Superior temporal gyrus (tissue), 1 donor: ENCODE measurements around the gene COL5A1.

ENCODE experiments used
- DNase-seq: peaks from one replicate; pipeline ENCODE4 v3.0.0-alpha.2; 2016; ENCODE audit errors: extremely low spot score

Gene COL5A1

DNA sequence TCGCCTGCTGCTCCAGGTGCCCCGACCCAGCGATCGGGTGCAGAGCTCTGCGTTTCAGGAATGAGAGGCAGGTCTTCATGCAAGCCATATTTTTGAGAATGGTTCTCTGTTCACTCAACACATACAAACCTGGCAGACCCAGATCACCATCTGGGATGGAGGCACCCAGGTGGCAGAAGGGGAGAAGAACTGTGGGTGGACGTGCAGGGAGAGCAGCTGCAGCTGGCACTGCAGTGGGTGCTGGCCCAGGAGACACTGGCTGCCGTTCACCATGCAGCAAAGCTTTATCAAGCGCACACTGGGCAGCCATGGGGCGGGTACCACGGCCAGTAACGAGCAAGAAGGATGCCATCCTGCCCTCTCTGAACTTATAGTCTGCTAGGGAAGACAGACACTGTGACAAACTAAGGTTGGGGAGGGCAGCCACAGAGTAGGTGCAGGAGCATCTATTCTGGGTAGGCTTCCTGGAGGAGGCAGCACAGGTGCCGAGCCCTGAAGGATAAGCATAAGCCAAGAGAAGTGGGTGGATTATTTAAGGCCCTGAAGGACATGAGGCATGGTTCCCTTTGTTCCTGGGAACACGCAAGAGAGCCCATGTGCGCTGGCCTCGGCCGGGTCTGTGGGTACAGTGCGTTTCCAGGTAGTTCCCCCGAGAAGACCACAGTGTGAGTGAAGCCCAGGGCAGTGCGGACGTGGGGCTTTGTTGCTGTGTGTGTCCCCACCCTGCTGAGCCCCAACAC, 192.8 kb downstream of the COL5A1 start:
- DNase-seq = peak; percentile 27

DNA sequence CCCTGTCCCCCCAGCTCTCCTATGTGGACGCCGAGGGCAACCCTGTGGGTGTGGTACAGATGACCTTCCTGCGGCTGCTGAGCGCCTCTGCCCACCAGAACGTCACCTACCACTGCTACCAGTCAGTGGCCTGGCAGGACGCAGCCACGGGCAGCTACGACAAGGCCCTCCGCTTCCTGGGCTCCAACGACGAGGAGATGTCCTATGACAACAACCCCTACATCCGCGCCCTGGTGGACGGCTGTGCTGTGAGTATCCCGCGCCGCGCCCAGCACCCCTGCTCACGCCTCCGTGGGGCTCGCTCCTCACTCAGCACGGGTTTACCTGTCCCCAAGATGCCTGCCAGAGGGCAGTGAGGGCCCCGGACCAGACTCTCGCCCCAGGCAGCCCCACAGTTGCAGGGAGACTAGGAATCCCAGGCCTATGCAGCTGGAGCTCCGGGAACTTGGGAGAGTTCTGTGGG, 193.4 kb downstream of the COL5A1 start:
- no peak for DNase-seq

DNA sequence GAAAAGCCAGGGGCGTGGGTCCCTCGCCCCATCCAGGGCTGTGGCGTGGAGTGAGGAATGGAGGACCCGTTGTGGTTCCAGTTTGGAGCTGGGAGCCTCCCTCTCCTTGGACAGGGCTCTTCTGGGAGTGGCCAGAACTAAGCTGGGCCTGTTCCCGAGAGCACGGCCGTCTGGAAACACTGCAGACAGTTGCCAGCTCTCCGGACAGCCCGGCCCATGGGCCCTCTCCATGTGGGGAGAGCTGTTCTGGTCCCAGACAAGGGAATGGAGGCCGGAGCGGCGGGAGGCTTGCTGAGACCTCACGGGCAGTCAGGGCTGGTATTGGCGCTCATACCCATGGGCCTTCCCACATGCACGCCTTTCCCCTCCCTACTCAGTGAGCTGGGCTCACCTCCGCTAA, 193.8 kb downstream of the COL5A1 start:
- DNase-seq = no peak

DNA sequence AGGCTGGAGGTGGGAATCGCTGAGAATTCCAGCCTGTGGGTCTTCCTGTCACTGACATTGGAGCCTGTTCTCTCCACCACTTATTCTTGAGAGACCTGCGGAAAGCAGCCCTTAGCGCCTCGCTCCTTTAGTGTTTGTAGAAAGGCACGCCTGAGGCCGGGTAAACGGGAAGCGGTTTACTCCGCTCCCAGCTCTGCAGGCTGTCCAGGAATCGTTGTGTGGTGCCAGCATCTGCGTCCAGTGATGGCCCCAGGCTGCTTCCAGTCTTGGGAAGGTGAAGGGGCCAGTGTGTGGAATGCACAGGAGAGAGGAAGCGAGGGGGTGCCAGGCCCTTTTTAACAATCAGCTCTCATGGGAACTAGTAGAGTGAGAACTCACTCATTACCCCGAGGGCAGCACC, 194.4 kb downstream of the COL5A1 start:
- no peak for DNase-seq

DNA sequence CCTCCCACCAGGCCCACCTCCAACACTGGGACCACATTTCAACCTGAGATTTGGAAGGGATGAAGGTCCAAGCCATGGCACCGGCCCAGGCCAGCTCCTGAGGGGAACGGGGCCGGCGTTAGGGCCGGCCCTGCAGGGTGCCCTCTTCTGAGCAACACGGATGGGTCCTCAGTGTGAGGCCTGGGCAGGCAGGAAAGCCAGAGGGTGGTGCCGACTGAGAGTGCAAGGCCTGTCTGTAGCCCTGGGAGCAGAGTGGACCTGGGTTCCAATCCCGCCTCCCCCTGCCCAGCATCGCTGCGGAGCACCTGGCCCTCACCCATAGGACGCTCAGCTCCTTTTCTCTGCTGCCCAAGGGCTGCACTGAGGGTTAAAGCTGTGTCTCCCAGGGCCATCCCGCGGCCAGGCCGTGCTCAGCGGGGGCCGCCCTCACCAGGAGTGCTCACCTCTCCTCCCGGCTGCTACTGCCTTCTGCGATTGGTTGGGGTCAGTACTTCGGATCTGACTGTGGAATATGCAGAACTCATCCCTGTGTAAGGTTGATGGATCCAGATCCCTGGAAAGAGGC, 194.9 kb downstream of the COL5A1 start:
- no peak for DNase-seq

DNA sequence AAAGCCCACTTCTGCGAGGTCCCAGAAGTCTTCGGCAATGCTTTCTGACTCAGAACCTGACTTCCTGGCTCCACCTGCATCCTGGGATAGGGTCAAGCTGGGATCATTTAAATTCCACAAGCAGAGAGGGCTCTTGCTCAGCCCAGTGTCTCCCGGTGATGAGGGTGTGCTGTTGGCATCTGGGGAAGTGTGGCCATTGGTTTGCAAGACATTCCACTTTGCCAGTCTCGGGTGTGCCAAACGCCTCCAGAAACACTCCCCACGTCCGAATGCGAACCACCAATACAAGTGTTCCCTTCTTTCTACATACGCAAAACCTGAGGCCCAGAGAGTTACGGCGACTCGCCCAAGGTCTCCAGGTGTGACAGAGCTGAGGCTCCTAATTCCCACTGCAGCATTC, 195.9 kb downstream of the COL5A1 start:
- no peak for DNase-seq

DNA sequence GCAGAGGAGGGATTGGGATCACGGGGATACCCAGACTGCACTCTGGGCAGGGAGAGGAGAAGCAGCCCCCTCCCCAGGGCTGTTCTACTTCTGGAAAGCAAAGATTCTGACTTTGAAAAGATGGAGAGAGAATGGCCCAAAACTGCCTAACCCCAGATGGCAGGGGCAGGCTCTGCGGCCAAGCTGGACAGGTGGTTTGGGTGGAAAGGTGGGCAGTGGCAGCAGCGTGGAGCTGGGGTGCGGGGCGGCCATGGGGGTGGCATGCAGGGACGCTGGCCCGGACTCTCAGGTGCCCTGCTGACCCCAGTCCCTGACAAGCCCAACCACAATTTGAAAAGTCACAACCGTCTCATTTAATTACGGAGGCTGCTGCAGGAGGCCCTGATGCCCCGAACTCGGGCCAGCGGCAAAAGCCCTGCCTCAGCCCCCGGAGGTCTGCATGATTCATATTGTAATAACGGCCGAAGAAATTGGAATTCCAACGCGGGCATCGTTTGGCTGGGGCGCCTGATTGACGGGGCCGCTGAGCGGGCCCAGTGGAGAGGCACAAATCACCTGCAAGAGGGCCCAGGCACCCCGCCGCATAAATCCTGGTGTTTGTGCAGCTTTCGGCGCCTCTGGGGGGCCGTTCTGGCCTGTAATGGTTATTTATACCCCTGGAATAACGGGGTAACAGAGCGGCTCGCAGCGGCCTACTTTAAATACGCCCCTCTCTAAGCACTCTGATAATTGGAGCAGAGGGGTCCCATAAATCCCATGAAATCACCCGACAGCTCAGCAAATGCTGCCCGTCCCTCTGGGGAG, 197.2 kb downstream of the COL5A1 start:
- DNase-seq = no peak

DNA sequence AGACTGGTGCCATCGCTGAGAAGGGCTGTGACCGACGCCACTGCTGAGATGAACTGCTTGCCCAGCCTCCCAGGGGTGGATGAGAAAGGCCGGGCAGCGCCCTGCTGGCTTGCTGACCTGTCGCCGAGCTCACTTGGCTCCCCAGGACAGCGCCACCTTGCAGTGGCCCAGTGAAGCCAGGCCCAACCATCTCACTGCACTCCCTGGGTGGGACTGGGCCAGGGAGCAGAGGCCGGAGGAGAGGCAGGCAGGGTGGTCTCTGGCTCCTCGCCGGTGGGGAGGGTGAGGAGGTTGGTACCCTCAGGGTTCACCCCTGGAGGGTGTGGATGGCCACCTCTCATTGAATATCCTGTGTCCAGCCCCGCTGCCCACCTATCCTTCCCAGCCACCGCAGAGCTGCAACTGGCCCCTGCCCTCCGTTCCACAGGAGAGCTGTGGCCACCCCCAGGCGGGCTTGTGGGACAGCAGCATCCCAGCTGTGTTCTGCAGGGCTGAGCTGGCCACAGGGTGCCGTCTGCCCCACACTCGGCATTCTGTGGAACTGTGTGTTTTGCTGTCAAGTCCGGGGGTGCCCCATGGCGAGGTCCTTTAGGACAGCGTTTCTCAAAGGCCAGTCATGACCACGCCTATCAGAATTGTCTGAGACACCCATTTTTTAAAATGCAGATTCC, 198.0 kb downstream of the COL5A1 start:
- DNase-seq = no peak

DNA sequence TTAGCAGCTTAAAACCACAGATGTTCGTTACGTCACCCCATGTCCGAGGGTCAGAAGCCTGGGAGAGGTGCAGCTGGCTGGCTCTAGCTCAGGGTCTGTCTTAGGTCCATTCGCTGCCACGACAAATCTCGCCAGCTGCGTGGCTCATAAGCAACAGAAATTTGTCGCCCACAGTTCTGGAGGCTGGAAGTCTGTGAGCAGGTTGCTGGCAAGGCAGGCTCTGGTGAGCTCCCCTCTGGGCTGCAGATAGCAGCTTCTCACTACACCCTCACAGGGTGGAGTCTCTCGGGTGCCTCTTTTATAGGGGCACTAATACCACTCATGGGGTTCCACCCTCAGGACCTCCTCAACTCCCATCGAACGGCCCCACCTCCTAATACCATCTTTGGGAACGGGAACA, 198.9 kb downstream of the COL5A1 start:
- no peak for DNase-seq

DNA sequence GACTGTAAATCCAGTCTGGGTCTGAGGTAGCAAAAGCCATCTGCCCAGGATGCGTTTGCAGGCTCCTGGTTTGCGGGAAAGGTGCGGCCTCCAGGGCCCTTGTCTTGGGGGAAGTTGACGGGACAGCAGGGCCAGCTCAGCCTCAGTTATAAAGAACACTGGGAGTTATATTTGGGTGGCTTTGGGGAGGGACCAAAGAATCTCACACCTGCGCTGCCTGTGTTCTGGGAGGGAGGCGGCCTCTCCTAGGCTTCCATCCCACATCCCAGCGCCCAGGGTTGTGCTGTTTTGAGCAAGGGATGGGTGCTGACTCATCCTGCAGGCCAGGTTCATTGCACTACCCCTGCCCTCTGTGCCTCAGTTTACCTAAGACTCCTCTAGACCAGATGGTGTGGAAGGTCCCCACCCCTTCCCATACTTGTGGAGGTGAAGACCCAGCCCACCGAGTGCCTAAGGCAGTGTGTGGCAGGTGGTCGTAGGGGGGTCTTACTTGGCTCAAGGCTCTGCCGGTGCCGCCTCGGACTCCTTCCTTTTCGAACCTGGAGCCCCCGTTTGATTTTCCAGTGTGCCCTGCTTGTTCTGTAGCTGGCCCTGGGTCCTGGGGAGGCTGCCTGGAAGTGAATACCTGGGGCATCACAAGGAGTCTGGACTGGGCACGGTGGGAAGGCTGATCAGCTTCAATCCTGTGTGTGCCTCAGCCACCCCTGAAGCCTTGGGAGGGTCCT, 199.7 kb downstream of the COL5A1 start:
- DNase-seq = no peak

DNA sequence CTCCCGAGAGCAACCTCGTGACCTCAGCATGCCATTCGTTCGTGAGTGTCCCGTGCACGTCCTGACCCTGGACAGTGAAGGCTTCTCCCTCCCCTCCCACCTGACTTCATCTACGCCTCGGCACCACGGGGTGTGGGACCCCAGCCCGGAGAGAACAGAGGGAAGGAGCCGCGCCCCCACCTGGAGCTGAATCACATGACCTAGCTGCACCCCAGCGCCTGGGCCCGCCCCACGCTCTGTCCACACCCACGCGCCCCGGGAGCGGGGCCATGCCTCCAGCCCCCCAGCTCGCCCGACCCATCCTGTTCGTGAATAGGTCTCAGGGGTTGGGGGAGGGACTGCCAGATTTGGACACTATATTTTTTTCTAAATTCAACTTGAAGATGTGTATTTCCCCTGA, 200.7 kb downstream of the COL5A1 start:
- DNase-seq = no peak

DNA sequence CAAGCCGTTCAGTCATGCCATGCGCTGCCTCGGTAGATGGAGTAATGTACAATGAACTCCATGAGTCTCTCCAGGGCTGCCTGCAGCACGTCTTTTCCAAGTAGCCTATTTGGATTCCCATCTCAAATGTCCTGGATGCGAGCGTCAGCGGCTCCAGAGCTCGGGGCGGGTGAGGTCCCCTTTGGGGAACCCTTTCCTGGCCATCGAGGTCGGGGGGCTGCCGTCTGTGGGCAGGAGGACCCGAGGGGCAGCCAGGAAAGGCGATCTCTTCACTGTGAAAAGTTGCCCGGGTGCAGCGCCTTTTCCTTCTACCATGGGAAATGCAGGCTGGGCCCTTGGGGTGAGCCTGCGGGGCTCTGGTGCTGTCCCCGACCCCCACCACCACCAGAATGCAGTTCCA, 202.1 kb downstream of the COL5A1 start:
- DNase-seq = no peak

DNA sequence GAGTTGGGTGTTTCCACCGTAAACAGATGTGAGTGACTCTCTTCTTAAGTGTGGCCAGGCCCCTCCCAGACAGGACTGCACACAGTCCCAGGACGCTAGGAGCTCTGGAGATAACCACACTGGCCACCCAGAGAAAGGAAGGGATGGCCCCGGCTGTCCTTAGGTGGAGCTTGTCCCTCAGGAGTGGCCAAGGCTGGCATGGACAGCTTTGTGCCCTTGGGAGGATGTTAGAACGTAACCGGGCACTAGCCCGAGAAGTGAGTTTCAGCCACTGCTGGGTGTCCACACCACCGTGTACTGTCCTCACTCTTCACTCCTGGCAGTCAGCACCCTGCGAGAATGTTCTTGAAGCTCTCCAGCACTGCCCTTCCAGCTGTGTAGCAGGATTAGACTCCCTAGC, 203.2 kb downstream of the COL5A1 start:
- DNase-seq = no peak

DNA sequence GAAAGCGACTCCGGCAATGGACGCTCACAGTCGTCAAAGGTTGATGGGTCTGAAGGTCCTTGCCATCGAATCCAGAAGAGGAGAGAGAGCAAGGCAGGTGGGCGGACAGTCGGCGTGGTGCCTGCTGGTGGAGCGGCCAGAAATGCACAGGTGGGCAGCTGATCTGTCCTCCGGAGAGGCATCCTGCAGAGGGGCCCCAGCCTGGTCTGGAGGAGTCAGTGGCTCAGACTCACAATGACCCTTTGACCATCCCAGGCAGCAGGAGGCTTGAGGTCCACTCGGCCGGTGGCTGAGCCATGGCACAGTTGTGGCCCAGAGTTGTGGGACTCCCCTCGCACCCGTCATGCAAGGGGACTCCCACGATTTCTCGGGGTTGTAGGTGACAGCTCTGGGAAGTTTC, 204.6 kb downstream of the COL5A1 start:
- DNase-seq = no peak

DNA sequence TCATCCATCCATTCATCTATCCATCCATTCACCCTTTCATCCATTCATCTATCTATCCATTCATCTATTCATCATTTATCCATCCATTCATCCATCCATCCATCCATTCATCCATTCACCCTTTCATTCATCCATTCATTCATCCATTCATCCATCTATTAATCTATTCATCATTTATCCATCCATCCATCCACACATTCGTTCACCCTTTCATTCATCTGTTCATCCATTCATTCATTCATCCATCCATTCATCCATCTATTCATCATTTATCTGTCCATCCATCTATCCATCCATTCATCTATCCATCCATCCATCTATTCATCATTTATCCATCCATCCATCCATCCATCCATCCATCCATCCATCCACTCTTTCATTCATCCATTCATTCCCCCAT, 205.1 kb downstream of the COL5A1 start:
- no peak for DNase-seq

DNA sequence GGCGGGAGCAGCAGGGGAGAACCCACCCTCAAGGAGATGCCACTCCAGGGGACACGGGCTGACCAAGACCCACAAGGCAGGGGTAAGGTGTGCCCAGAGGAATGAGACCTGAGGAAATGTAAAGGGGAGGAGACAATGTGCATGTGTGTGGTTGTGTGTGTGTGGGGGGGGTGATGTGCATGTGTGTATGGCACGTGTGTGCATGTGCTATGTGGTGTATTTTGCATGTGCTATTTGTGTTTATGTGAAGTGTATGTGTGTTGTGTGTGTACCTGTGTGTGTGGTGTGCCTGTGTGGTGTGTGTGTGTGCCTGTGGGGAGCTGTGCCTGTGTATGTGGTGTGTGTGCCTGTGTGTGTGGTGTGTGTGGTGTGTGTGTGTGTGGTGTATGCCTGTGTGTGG, 205.5 kb downstream of the COL5A1 start:
- DNase-seq = no peak

DNA sequence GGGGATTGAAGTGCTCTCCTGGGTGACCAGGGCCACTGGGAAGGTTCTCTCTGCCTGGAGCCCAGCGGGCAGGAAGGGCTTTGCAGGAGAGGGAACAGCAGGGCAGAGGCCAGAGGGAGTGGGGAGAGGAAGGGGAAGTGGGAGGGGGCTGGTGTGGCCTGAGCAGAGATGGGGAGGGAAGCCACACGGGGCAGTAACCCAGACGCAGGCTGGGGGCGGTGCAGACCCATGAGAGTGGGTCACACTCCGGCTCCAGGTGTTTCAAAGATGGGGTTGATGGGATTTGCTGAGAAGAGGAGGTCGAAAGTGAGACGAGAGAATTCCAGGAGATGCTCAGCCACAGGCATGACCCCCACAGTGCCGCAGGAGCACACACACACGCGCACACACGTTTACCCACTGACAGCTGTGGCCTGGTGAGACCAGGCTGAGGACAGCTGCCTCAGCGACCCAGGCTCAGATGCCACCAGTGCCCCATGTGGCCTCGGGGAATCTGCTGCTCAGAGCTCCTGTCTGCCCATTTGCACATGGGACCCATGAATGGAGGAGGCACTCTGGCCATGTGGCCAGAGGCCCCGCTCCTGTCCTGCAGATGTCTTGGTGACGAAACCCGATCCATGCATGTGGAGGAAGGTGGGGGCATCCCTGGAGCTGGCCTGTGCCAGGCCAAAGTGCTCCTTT, 206.3 kb downstream of the COL5A1 start:
- DNase-seq = no peak

DNA sequence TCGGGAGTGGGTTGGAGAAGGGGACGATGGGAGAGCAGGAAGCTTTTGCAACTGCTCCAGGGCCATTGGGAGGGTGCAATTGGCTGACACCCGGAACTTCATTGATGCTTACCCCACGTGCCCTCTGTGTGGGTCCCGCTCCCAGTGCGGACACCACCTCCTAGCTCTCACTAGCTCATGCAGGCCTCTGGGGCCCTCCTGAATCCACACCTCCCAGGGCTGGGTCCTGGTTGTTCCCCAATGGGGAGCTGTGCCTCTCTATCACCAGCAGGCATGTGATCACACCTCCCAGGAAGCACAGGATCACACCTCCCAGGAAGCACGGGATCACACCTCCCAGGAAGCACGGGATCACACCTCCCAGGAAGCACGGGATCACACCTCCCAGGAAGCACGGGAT, 206.9 kb downstream of the COL5A1 start:
- no peak for DNase-seq

DNA sequence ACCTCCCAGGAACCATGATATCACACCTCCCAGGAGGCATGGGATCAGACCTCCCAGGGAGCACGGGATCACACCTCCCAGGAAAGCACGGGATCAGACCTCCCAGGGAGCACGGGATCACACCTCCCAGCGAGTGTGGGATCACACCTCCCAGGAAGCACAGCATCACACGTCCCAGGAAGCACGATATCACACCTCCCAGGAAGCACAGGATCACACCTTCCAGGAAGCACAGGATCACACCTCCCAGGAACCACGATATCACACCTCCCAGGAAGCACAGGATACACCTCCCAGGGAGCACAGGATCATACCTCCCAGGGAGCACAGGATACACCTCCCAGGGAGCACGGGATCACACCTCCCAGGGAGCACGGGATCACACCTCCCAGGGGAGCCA, 209.0 kb downstream of the COL5A1 start:
- no peak for DNase-seq

DNA sequence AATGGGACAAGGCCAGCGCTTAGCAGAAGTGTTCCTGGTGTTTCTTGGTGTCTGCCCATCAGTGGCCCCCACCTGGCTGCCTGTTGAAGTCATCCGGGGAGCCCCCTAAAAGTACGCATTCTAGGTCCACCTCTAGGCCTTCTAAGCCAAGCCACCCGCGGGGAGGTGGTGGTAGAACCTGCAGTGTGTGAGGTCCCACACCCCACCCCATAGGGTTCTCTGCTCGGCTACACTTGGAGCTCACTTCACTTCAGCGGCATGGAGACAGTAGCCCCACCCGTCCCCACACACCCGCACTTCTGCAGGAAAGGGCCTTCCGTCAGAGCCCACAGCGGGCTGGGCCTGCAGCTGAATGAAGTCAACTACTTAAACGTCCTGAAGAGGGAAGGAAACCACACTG, 209.4 kb downstream of the COL5A1 start:
- DNase-seq = no peak
